DND-41 (cell line): Measurements from ENCODE around the gene CFAP70.

ENCODE experiments used
- ATAC-seq: fragments of 200-7000 bp; cut with Tn5 transposase; 3 replicates; pipeline ENCODE4 v1.9.1; 2021; ENCODE audit warnings: low read depth; ENCODE audit not compliant: insufficient read depth
- DNase-seq: peaks from one replicate; pipeline ENCODE4 v3.0.0-alpha.2; 2020
- H2AFZ ChIP-seq: 2 replicates; pipeline ENCODE4 v1.6.0; 2012; ENCODE audit warnings: low read depth, low read length
- H3K27ac ChIP-seq: 2 replicates; pipeline ENCODE4 v1.5.1; 2012; ENCODE audit warnings: low read length, inconsistent platforms
- H3K27me3 ChIP-seq: fragments of 200-600 bp; sonication (generic); 2 replicates; pipeline ENCODE4 v1.6.0; 2012; ENCODE audit warnings: low read length, mild to moderate bottlenecking, inconsistent platforms; ENCODE audit not compliant: insufficient read depth, poor library complexity
- H3K36me3 ChIP-seq: 2 replicates; pipeline ENCODE4 v1.5.1; 2012; ENCODE audit warnings: low read length, inconsistent platforms; ENCODE audit not compliant: insufficient read depth
- H3K4me1 ChIP-seq: 2 replicates; pipeline ENCODE4 v1.5.1; 2012; ENCODE audit warnings: mild to moderate bottlenecking, low read length; ENCODE audit not compliant: insufficient read depth
- H3K4me2 ChIP-seq: 2 replicates; pipeline ENCODE4 v1.6.0; 2012; ENCODE audit warnings: mild to moderate bottlenecking, moderate library complexity, low read length, inconsistent platforms; ENCODE audit not compliant: insufficient read depth
- H3K4me3 ChIP-seq, 2 experiments: fragments of 200-600 bp in 1 of 2; shearing (Covaris generic) in 1 of 2; 2 replicates each; pipeline ENCODE4 v1.5.1; 2012 to 2016; ENCODE audit warnings: inconsistent platforms in 2 of 2, low read length in 2 of 2, mild to moderate bottlenecking in 2 of 2, low read depth in 1 of 2, moderate library complexity in 1 of 2
- H3K79me2 ChIP-seq: 2 replicates; pipeline ENCODE4 v1.6.0; 2012; ENCODE audit warnings: low read length, inconsistent platforms; ENCODE audit not compliant: insufficient read depth
- H3K9ac ChIP-seq: 2 replicates; pipeline ENCODE4 v1.6.0; 2012; ENCODE audit warnings: low read depth, mild to moderate bottlenecking, inconsistent platforms, low read length, moderate library complexity
- H3K9me3 ChIP-seq: 2 replicates; pipeline ENCODE4 v1.5.1; 2012; ENCODE audit warnings: low read length, moderate library complexity, mild to moderate bottlenecking, inconsistent platforms; ENCODE audit not compliant: insufficient read depth, severe bottlenecking
- H4K20me1 ChIP-seq: 2 replicates; pipeline ENCODE4 v1.6.0; 2012; ENCODE audit warnings: low read length; ENCODE audit not compliant: insufficient read depth
- CTCF ChIP-seq: IDR thresholded peaks from 2 replicates; pipeline ENCODE4 v1.5.1; 2012; ENCODE audit warnings: borderline replicate concordance, low read length, moderate library complexity, mild to moderate bottlenecking; ENCODE audit not compliant: poor library complexity, severe bottlenecking; ENCODE audit errors: extremely low read depth
- EZH2 ChIP-seq: IDR thresholded peaks from 3 replicates; pipeline ENCODE4 v1.6.1; 2012; ENCODE audit warnings: borderline replicate concordance, low read depth, mild to moderate bottlenecking, moderate library complexity, low read length, inconsistent platforms; ENCODE audit not compliant: severe bottlenecking

CFAP70 gene

DNA sequence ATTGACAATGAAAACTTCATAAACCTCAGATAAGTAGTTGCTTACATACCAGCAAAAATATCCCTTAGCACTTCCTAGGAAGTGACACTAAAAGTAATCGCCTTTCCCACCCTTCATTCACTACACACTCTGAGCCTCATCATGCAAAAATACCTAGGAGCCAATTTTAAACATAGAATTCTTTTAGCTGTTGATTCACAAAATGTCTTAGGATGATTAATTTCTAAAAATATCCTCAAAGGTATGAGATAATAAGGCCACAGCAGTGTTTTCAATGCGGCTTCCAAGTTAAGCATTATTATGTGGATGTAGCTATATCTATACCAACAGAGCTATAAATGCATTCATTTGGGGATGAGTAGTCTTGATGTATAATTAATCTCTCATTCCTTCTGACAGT is 124.8 kb downstream of the CFAP70 start:
- Histone ChIP-seq H3K36me3 (peaks cover 73% of the 10 kb centered on the region), H3K79me2 (no peaks in the 10 kb centered on the region; the same call in 1 of the 2 replicates)

DNA sequence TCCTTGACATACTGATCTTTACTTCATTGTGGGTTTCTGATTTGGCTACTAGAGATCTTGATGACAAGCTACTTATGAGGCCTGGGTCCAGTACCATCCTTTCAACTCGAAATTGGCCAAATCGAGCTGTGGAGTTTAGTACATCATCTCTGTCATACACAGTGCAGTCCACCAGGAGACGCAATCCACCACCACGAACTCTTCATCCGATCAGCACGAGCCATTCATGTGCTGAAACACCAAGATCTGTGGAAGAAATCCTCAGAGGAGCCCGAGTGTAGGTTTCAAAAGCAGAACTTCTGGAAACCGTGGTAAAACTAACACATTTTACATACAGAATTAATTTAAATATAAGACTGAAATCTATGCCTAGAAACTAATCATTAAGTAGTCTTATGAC is 125.8 kb downstream of the CFAP70 start:
- peak; percentile 7 for TF ChIP-seq CTCF
- no peak for TF ChIP-seq EZH2
- no peak overlapping the region for H3K9ac ChIP-seq
- no peaks in the 10 kb centered on the region; the same call in 1 of the 2 replicates for H3K79me2 ChIP-seq
- no peak overlapping the region for H2AFZ ChIP-seq
- ATAC-seq (no peak), DNase-seq (no peak)
- no peak overlapping the region for H3K4me3 ChIP-seq
- H3K9me3 ChIP-seq = no peaks in the 10 kb centered on the region
- no peaks in the 10 kb centered on the region for H3K4me1 ChIP-seq
- peaks cover 65% of the 10 kb centered on the region for H3K36me3 ChIP-seq
- no peak overlapping the region for H3K27ac ChIP-seq
- H3K27me3 ChIP-seq = no peaks in the 10 kb centered on the region
- H3K4me2 ChIP-seq = no peak overlapping the region
- no peaks in the 10 kb centered on the region for H4K20me1 ChIP-seq

More for the DNA sequence above, 124.8 kb downstream of the CFAP70 start:
- Histone ChIP-seq H3K4me3 (no peak overlapping the region), H3K27me3 (no peaks in the 10 kb centered on the region), H3K9me3 (no peaks in the 10 kb centered on the region), H3K27ac (no peak overlapping the region), H4K20me1 (no peaks in the 10 kb centered on the region), H3K4me2 (no peak overlapping the region), H2AFZ (no peak overlapping the region), H3K9ac (no peak overlapping the region), H3K4me1 (no peaks in the 10 kb centered on the region)
- TF ChIP-seq EZH2 (no peak), CTCF (no peak)
- ATAC-seq = no peak
- DNase-seq = no peak

DNA sequence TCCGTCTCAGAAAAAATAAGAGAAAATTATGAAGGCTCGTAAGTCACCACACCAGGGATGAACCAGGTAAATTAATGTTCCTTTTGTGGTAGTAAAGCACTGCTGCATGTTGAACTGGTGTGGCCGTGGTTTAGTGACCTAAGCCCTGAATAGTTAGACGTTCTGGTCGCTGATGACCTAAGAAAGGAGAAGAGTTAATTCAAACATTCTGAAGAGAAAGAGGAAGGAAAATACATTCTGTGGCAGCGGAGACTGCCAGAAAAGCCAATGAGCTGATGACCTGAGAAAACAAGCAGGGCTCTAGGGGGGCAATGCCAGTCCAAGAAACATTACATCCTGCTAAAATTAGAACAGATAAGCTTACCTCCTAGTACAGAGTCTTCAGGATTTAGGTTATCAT is 129.1 kb downstream of the CFAP70 start:
- no peaks in the 10 kb centered on the region for H3K4me1 ChIP-seq
- DNase-seq (no peak), ATAC-seq (no peak)
- H3K36me3 ChIP-seq = peaks cover 37% of the 10 kb centered on the region
- H3K27ac ChIP-seq = no peak overlapping the region
- no peaks in the 10 kb centered on the region for H3K9me3 ChIP-seq
- no peak overlapping the region for H2AFZ ChIP-seq
- no peaks in the 10 kb centered on the region for H3K79me2 ChIP-seq
- H3K4me3 ChIP-seq = no peak overlapping the region
- no peaks in the 10 kb centered on the region for H4K20me1 ChIP-seq
- H3K4me2 ChIP-seq = no peak overlapping the region
- no peak overlapping the region for H3K9ac ChIP-seq
- no peaks in the 10 kb centered on the region for H3K27me3 ChIP-seq
- TF ChIP-seq EZH2 = no peak
- TF ChIP-seq CTCF = no peak

DNA sequence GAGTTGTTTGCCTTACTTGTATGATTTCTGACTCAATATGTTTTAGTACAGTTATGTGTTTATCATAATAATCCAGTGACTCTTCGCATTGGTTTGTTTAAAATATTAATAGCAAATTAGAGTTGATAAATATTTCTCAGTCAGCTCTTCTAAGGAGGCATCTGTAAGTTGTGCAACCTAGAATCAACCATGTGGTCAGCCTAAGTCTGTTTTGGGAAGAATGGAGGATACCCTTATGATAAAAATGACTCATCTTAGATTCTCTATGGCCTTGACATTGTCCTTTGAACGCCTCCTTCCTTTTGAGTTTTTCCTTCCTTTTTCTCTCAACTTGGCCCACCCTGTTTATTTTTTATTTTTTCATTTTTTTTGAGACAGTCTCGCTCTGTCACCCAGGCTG is 130.4 kb downstream of the CFAP70 start:
- H2AFZ ChIP-seq = no peak overlapping the region
- ATAC-seq = no peak
- H3K9me3 ChIP-seq = no peaks in the 10 kb centered on the region
- TF ChIP-seq EZH2 = no peak
- TF ChIP-seq CTCF = no peak
- H3K79me2 ChIP-seq = no peaks in the 10 kb centered on the region
- no peak overlapping the region for H3K4me3 ChIP-seq
- peaks cover 23% of the 10 kb centered on the region for H3K36me3 ChIP-seq
- H4K20me1 ChIP-seq = no peaks in the 10 kb centered on the region
- H3K4me1 ChIP-seq = no peaks in the 10 kb centered on the region
- no peaks in the 10 kb centered on the region for H3K27me3 ChIP-seq
- H3K9ac ChIP-seq = no peak overlapping the region
- no peak for DNase-seq
- no peak overlapping the region for H3K4me2 ChIP-seq
- no peak overlapping the region for H3K27ac ChIP-seq
